COLO668 (cell line): ENCODE results near the gene MAP3K20.
"Not testable (repeated sequence)": the region's sequence is repeated elsewhere in the genome, so short reads cannot be mapped to it uniquely, and the experiment has no call there.

Experiments
- DNase-seq: peaks from one replicate; lab custom pipeline; 2025; ENCODE audit not compliant: unreplicated experiment; lab: John Stamatoyannopoulos, UW

Gene MAP3K20

DNA sequence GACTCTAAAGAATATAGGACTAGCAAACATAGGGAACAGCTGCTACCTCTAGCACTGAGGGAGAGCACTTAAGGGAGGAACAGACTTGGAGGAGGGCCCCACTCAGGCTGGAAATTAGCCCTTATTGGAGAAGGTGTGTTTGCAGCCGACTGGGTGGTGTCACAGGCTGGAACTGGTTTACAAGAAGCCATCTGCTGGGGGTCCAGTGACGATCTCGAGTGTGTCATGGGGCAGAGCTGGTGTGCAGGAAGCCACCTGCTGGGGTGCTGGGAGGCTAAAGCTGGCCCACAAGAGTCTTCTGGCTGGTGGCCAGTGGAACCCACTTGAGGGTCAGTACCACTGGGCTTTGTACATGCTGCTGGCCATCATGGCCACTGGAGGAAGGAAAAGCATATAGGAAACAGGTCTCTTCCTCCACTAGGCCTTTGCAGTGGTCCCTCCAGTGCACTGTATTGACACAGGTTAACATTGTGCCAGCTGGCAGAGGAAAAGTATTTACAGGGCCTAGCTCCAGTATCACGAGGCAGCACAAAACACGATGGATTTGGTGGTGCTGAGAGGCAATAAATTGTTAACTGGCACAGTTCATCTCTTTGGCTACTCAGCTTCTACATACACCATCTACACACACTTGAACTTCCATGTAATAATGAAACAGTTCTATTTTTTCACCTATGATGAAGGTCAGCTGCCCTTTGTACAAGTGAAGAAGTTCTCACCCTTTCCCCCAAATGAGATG, 43.6 kb downstream of the MAP3K20 start:
- peak; percentile 66 for DNase-seq

DNA sequence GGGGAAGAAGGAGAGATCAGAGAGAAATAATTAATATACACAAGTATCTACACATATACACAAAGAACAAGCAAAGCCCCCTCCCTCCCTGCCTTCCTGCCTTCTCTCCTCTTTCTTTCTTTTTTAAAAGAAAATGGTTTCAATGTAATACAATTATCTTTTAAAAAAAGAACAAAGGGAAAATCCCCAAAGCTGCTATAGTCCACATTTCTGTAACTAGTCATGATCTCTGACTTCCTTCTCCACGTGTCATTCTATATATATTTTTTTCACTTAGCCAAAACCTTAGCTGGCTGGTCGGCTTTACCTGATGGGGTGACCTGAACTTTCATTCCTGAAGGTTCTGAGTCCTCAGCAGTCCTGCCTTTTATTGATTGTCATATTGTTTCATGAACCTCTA, 44.3 kb downstream of the MAP3K20 start:
- DNase-seq: no peak

DNA sequence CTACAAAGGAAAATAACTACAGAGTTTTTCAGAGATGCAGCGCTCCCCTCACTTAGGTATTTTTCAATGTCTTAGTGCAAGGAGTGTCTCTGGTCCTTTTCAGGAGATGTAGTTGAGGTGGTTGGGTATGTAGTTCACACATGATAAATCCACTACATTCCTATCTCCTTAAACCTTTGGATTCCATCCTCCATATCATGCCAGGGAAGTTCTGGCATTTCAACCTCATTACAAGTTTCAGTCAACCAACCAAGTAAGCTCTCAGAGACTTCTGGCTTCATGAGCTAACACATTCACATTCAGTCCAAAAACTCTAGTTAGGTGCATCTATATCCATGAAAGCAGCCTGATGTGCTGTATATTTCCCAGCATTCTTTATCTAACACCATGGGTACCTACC, 47.3 kb downstream of the MAP3K20 start:
- no peak for DNase-seq

DNA sequence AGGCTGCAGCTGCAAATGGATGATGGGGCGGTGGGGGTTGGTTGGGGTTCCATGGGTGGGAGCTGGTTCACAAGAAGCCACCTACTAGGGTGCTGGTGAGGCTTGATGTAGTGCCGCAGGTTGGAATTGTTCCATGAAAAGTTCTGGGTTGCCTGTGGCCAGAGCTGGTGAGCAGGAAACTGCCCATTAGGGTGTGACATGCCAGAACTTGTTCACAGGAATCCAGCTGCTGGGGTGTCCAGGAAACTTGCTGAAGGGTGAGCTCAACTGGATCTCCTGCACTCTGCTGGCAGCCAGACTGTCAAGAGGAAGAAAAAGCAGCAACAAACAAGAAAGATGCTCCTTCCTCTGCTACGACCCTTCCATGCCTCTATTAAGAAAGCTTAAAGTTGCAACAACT, 48.8 kb downstream of the MAP3K20 start:
- DNase-seq: peak; percentile 16

DNA sequence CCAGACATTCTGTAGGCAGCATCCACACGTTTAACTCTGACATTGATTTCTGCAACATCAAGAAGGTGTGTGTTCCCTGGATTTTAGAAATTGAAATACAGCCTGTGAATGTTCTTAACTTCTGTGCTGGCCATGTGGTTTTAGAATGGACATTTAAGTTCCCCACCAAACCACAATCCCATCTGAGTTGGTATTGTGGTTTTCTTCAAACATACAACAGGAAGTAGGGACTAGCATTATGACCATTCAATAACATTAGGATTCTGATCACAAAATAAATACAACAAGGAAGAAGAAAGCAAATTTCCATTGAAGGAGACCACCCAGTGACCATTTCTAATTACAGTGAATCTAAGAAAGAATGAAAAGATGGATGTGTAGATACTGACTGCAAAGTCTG, 51.2 kb downstream of the MAP3K20 start:
- DNase-seq: no peak

DNA sequence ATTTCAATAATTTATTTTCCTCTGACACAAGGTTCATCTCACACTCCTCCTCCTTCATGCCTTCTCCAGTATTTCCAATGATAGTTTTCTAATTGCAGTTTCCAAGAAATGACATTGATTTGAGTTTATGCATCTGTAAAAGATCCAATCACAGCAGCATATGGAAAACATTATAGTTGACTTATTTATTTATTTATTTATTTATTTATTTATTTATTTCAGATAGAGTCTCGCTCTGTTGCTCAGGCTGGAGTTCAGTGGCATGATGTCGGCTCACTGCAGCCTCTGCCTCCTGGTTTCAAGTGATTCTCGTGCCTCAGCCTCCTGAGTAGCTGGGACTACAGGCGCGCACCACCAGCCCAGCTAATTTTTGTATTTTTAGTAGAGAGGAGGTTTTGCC, 52.5 kb downstream of the MAP3K20 start:
- DNase-seq: not testable (repeated sequence)

DNA sequence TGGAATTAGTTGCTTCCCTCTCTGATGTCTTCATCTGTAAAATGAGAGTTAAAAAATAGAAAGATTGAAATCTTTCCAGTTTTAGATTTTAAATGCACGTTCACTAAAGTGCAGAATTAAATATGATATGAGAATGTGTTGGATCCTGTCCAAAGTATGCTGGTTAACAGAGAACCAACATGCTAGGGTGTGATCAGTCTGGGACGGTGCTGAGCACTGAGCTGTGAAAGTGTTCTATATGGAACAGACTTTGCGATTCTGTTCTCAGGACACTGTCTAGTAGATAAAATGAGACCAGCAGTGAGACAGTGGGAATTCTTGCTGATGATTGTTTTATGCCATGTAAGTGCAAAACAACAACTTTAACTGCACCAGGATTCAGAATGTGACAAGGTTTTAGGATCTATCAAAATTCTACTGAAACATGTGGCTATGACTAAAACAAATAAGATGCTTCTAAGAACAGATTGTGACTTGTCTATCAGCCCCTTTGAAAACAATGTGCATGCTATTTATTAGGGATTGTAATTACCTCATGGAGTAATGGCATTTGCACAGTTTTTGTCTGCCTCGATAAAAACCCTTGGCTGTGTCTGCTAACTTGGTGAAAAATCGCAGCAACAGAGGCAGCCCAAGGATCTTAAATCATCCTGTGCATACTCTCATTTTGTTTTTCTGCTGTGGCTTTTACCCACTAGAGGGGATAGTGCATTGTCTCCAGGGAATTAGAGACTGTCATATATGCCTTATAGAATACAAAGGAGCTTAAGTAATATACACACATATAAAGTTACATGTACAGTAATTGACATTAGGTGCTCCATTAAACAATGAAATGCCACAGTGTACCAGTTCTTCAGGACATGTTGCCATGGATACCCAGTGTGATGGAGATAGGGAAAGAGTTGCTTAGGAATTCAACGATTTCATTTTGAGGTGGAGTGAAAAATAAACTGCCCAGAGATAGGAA, 55.1 kb downstream of the MAP3K20 start:
- no peak for DNase-seq

DNA sequence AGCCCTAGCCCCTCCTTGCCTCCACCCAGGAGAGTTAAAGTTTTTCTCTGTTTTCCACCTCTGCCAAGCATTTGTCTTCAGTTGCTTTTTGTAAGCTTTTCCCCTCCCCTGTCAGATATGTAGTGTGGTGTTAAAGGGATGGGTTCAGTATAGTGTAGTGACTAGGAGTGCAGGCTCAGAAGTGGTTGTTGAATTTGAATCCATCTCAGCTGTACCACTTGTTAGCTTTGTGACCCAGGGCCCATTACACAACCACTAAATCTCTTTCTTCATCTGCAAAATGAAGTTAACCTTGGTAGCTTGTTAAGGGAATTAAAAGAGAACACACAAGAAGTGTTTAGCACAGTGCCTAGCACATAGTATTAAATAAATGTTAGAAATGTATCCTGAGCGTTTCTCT, 56.9 kb downstream of the MAP3K20 start:
- no peak for DNase-seq

DNA sequence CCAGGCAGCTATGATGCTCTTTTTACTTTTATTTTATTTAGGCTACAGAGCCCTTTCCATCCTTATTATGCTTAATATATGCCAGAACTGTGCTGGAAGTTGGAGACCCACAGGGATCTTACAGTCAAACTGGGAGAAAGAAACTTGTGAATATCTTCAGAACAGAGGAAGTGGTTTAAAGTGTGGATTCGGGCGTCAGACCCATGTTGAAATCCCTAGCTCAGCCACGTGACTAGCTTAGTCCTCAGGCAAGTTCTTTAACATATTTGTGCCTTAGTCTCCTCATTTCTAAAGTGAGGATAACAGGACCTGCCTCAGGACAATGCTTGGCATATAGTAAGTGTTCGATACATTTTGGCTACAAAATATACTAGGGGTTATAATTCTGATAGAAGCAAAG, 59.1 kb downstream of the MAP3K20 start:
- no peak for DNase-seq

DNA sequence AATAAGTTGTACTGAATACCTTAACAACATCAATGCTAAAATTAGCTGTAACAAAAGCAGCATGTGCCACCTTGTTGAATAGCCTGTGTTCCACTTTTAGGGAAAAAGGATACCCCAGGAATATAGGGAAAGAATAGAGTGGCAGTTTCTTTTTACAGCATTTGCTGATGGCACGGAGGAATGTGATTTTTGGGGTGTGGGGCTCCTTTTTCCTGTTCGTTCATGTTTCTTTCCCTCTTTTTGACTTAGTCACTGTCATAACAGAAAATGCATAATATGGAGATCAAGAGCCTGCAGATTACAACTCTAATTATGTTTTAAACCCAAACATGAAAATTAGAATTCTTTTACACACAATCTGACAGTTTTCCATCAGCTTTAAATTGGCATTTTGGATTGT, 60.4 kb downstream of the MAP3K20 start:
- DNase-seq: no peak

DNA sequence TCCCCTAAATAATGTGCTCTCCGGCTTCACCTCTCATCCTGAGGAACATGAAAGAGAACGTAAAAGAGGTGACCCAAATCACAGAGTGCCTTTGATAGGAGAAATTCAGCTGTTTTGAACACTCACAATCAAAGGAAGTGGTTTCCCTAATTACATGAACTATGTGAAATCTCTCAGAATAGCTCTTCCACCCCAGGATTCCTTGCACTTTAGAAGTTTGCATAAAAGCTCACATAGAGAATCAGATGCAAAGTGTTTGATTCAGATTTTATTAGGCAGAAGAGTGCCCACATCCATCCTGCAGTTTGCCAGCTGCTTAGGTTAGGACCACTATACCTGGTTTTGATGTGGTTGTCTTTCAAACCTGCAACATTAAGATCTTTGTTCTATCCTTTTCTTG, 61.0 kb downstream of the MAP3K20 start:
- DNase-seq: no peak

DNA sequence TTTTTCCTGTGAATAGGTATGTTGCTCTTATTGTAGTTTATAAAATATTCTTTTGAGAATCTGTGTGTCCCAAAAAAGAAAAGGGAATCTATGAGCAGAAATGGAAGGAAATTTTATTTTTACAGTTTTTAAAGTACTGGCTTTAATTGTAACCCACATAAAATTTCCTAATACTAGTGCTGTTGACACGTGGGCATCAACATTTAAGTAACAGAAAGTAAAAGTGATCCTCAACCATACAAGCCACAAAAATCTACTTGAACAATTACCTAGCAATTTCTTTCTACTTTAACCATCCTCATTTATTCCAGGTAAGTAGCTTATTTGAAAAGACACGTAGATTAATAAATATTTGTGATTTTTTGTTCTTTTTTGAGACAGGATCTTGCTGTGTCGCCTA, 62.0 kb downstream of the MAP3K20 start:
- DNase-seq: no peak

DNA sequence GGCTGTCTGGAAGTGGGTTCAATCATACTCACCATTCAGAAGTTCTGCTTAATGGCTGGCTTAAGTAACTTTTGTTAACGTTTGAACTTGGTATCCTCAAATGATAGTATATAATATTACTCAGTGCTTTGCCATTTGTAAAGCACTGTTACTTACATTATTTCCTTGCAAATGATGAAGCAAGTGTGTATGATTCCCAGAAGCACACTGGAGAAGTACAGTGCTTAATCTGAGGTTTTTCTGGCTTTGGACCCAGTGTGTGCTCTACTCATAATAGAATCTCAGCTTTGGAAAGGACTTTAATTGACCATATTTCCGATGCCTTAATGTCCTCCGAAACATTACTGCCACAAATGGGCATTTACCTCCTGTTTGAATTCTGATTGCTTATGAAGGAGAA, 63.3 kb downstream of the MAP3K20 start:
- no peak for DNase-seq

DNA sequence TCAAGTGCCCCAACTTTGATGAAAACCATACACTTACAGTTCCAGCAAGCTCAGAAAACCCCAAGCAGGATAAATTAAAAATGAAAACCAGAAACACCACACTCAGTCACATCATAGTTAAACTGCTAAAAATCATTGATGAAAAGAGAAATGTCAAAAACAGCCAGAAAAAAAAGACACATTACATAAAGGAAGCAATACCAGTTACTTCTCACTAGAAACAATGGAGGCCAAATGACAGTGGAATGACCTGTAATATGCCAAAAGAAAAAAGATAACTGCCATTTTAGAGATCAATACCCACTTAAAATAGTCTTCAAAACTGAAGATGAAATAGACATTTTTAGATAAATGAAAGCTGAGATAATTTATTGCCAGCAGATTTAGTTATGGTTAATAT, 66.0 kb downstream of the MAP3K20 start:
- no peak for DNase-seq

DNA sequence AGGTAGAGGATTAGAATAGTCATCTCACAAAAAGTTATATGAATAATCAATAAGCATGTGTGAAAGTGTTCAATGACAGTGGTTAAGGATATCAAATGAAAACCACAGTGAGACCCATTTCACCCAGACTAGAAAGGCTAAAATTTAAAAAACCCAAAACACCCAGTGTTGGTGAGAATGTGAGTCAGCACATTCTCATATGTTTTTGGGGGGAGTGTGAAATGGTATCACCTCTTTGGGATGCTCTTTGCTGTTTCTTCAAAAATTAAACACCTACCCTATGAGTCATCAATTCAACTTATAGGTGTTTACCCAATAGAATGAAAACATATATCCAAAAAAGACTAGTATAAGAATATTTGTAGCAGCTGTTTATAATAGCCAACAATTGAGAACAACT, 69.8 kb downstream of the MAP3K20 start:
- DNase-seq: no peak

DNA sequence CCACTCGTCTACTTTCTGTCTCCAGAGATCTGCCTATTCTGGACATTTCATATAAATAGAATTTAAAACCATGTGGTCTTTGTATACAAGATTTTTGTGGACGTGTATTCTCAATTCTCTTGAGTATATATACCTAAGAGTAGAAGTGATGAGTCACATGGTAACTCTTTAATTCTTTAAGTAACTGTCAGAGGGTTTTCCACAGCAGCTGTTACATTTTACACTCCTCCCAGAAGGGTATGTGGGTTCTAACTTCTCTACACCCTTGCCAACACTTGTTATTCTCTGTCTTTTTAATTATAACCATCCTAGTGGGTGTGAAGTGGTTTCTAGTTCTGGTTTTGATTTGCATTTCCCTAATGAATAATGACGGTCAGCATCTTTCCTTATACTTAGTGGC, 70.9 kb downstream of the MAP3K20 start:
- no peak for DNase-seq

DNA sequence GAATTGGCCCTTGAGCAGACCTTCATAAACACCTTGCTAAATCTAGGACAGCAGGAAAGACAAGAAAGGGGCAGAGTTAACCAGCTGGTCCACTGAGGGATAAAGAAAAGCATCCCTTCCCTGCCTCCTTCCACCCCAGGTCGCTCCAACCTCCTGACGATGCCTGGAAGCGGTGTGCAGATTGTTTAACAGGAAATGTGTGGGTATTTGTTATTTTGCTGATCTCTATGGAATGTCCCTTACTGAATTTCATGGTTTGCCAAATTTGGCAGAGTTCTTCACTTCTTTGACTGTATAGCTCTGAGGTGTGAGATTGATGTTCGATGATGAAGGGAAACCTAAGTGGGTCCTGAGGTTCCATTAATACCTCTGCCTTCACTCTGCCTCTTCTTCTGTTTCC, 72.9 kb downstream of the MAP3K20 start:
- DNase-seq: no peak

DNA sequence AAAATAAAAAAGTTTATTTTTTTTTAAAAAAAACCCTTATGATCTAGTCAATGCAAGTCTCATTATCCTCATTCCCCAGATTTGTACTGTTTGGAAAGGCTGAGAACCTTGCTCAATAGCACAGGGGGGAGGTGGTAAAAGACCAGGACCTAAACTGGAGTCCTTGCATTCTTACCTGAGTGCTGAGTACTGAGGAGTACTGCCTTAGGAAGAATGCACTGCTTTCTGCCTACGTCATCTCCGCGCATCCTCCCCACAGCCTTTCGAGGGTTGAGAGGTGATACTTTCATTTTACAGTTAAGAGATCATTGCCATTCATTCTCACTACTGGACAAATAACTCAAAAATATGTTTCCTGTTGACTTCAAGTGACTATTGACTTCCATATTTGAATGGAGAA, 73.8 kb downstream of the MAP3K20 start:
- DNase-seq: no peak

DNA sequence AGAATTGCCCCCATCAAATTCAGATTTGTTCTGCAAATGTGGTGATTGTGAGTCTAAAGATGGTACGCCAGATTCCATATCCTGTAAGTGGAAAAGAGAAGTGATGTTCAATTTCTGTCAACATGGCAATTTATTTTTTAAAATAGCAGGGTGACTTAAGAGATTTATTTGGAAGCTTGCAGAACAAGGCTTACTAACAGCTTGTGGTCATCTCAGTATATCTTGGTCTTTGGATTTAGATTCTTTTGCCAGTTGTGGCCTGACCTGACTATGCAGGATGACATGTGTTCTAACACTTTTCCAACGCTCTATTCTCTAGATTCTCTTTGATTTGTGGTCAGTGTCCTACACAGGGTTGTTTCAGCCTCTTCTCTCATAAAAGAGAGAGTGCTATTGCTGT, 74.4 kb downstream of the MAP3K20 start:
- DNase-seq: no peak

DNA sequence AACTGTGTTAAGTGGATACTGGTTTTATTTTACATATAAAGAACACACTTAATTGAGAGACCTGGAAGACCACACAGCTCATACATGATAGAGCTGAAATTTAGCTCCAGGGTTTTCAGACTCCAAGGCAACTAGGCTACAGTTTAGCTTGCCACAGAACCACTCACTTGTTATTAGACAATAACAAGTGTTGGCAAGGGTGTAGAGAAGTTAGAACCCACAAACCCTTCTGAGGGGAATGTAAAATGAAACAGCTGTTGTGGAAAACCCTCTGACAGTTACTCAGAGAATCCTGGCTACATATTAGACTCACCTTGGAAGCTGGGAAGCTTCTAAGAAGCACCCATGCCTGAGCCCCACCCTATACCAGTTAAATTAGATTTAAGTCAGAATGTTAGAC, 75.3 kb downstream of the MAP3K20 start:
- no peak for DNase-seq

DNA sequence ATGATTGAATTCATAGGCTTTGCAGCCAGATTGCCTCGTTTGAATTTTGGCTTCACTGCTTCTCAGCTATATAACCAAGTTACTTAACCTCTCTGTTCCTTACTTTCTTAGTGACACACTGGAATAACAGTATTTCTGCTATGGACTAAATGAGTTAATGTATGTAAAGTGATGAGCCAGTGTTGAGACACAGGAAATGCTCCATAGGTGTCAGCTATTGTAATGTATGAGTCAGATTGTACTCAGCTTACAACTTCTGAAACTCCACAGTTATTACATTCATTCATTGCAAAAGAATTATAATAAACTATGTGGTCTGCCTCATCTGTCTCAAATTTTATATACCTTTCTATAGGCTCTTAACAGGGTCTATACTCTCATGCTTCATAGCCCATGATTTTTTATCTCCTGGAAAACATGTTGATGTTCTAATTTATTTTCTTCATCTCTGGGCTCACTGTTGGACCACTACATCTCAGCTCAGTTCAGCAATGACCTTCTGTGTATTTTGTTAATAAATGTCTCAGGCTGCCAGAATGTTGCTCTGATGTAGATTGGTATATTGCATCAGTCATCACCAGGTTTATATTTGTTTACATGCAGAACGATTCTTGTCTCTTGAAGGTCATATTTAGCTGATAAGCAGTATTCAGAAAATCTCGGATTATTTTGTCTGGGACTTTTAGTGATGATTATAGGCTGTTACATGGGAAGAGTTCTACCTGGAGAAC, 76.2 kb downstream of the MAP3K20 start:
- DNase-seq: no peak
